HEK293 (cell line): ENCODE results near the gene CDCP1.

Source experiments
- AEBP2 ChIP-seq: fragments of 450-650 bp; formaldehyde crosslinking; IDR thresholded peaks from 2 replicates; pipeline ENCODE4 v1.5.1; 2016; ENCODE audit warnings: missing biosample characterization, missing genetic modification characterization, borderline replicate concordance
- ELK4 ChIP-seq: IDR thresholded peaks from 2 replicates; pipeline ENCODE4 v1.6.1; 2011; ENCODE audit warnings: mild to moderate bottlenecking, low read depth, low read length, borderline replicate concordance
- REST ChIP-seq: fragments of 450-650 bp; formaldehyde crosslinking; IDR thresholded peaks from 2 replicates; pipeline ENCODE4 v1.5.1; 2016; ENCODE audit warnings: missing biosample characterization, missing genetic modification characterization
- SCRT1 ChIP-seq: fragments of 450-650 bp; formaldehyde crosslinking; IDR thresholded peaks from 2 replicates; pipeline ENCODE4 v1.5.1; 2016; ENCODE audit warnings: missing biosample characterization, missing genetic modification characterization, borderline replicate concordance
- SCRT2 ChIP-seq: fragments of 450-650 bp; formaldehyde crosslinking; IDR thresholded peaks from 2 replicates; pipeline ENCODE4 v1.5.1; 2016; ENCODE audit warnings: missing biosample characterization, missing genetic modification characterization
- SP3 ChIP-seq: fragments of 450-650 bp; formaldehyde crosslinking; IDR thresholded peaks from 2 replicates; pipeline ENCODE4 v1.5.1; 2016; ENCODE audit warnings: missing biosample characterization, missing genetic modification characterization
- ZBTB21 ChIP-seq: fragments of 450-650 bp; formaldehyde crosslinking; IDR thresholded peaks from 2 replicates; pipeline ENCODE4 v1.5.1; 2017; ENCODE audit warnings: missing biosample characterization, missing genetic modification characterization
- ZBTB6 ChIP-seq: fragments of 450-650 bp; formaldehyde crosslinking; IDR thresholded peaks from 2 replicates; pipeline ENCODE4 v1.5.1; 2017; ENCODE audit warnings: missing biosample characterization, missing genetic modification characterization
- ZBTB8A ChIP-seq: fragments of 450-650 bp; formaldehyde crosslinking; IDR thresholded peaks from 2 replicates; pipeline ENCODE4 v1.5.1; 2016; ENCODE audit warnings: missing biosample characterization, missing genetic modification characterization
- ZEB2 ChIP-seq: fragments of 450-650 bp; formaldehyde crosslinking; IDR thresholded peaks from 2 replicates; pipeline ENCODE4 v1.5.1; 2016; ENCODE audit warnings: missing biosample characterization, missing genetic modification characterization
- ZFP69B ChIP-seq: fragments of 450-650 bp; formaldehyde crosslinking; IDR thresholded peaks from 2 replicates; pipeline ENCODE4 v1.5.1; 2016; ENCODE audit warnings: missing biosample characterization, missing genetic modification characterization
- ZIC2 ChIP-seq: fragments of 450-650 bp; formaldehyde crosslinking; IDR thresholded peaks from 2 replicates; pipeline ENCODE4 v1.5.1; 2016; ENCODE audit warnings: missing biosample characterization, missing genetic modification characterization
- ZNF214 ChIP-seq: fragments of 450-650 bp; formaldehyde crosslinking; IDR thresholded peaks from 2 replicates; pipeline ENCODE4 v1.5.1; 2017; ENCODE audit warnings: missing biosample characterization, mild to moderate bottlenecking, missing genetic modification characterization, borderline replicate concordance
- ZNF302 ChIP-seq: fragments of 450-650 bp; formaldehyde crosslinking; IDR thresholded peaks from 2 replicates; pipeline ENCODE4 v1.5.1; 2016; ENCODE audit warnings: missing biosample characterization, missing genetic modification characterization, low read depth
- ZNF398 ChIP-seq: fragments of 450-650 bp; formaldehyde crosslinking; IDR thresholded peaks from 2 replicates; pipeline ENCODE4 v1.5.1; 2017; ENCODE audit warnings: missing biosample characterization, missing genetic modification characterization
- ZNF404 ChIP-seq: fragments of 450-650 bp; formaldehyde crosslinking; IDR thresholded peaks from 2 replicates; pipeline ENCODE4 v1.5.1; 2017; ENCODE audit warnings: missing biosample characterization, missing genetic modification characterization
- ZNF416 ChIP-seq: fragments of 450-650 bp; formaldehyde crosslinking; IDR thresholded peaks from 2 replicates; pipeline ENCODE4 v1.5.1; 2016; ENCODE audit warnings: missing biosample characterization, missing genetic modification characterization
- ZNF449 ChIP-seq: fragments of 450-650 bp; formaldehyde crosslinking; IDR thresholded peaks from 2 replicates; pipeline ENCODE4 v1.5.1; 2017; ENCODE audit warnings: missing biosample characterization, mild to moderate bottlenecking, missing genetic modification characterization, moderate library complexity
- ZNF530 ChIP-seq: fragments of 450-650 bp; formaldehyde crosslinking; IDR thresholded peaks from 2 replicates; pipeline ENCODE4 v1.5.1; 2016; ENCODE audit warnings: low read depth, missing biosample characterization, missing genetic modification characterization
- ZNF544 ChIP-seq: fragments of 450-650 bp; formaldehyde crosslinking; IDR thresholded peaks from 2 replicates; pipeline ENCODE4 v1.5.0; 2017; ENCODE audit warnings: missing biosample characterization, missing genetic modification characterization
- ZNF555 ChIP-seq: fragments of 450-650 bp; formaldehyde crosslinking; conservative IDR thresholded peaks from 2 replicates; pipeline ENCODE4 v1.5.1; 2017; ENCODE audit warnings: missing biosample characterization, mild to moderate bottlenecking, missing genetic modification characterization, inconsistent platforms
- ZNF585B ChIP-seq: fragments of 450-650 bp; formaldehyde crosslinking; IDR thresholded peaks from 2 replicates; pipeline ENCODE4 v1.5.1; 2016; ENCODE audit warnings: missing biosample characterization, missing genetic modification characterization
- ZNF654 ChIP-seq: fragments of 450-650 bp; formaldehyde crosslinking; IDR thresholded peaks from 2 replicates; pipeline ENCODE4 v1.5.1; 2016; ENCODE audit warnings: low read depth, missing biosample characterization, missing genetic modification characterization
- ZNF677 ChIP-seq: fragments of 450-650 bp; IDR thresholded peaks from 2 replicates; pipeline ENCODE4 v1.5.0; 2018; ENCODE audit warnings: missing biosample characterization, mild to moderate bottlenecking, missing genetic modification characterization, moderate library complexity
- ZNF776 ChIP-seq: fragments of 450-650 bp; formaldehyde crosslinking; IDR thresholded peaks from 2 replicates; pipeline ENCODE4 v1.5.0; 2017; ENCODE audit warnings: missing biosample characterization, missing genetic modification characterization, borderline replicate concordance
- ZNF843 ChIP-seq: fragments of 450-650 bp; formaldehyde crosslinking; IDR thresholded peaks from 2 replicates; pipeline ENCODE4 v1.5.1; 2016; ENCODE audit warnings: missing biosample characterization, missing genetic modification characterization
- ZSCAN30 ChIP-seq: fragments of 450-650 bp; IDR thresholded peaks from 2 replicates; pipeline ENCODE4 v1.5.1; 2018; ENCODE audit warnings: missing biosample characterization, mild to moderate bottlenecking, missing genetic modification characterization, moderate library complexity
- ZSCAN4 ChIP-seq: fragments of 450-650 bp; formaldehyde crosslinking; IDR thresholded peaks from 2 replicates; pipeline ENCODE4 v1.5.1; 2017; ENCODE audit warnings: missing biosample characterization, missing genetic modification characterization

Gene CDCP1

GRCh38 chr3:45037720-45038455 is 108.3 kb downstream of the CDCP1 start (continued):
- TF ChIP-seq ZNF302 (no peak), ZSCAN30 (tag by site-specific recombination) (no peak; the same call in 1 of the 2 replicates), ZEB2 (no peak), ZSCAN4 (no peak), ZNF404 (no peak), ZIC2 (tag by site-specific recombination) (peak; percentile 31), SCRT2 (tag by site-specific recombination) (no peak), ZNF585B (tag by site-specific recombination) (no peak), ZNF555 (tag by site-specific recombination) (no peak), ZNF544 (tag by site-specific recombination) (no peak), SCRT1 (tag by site-specific recombination) (no peak; the same call in 1 of the 2 replicates), ZBTB8A (tag by site-specific recombination) (peak; percentile 44; the same call in 1 of the 2 replicates), AEBP2 (tag by site-specific recombination) (no peak), ZNF677 (no peak), ZNF843 (tag by site-specific recombination) (no peak), ZNF776 (tag by site-specific recombination) (no peak), ZBTB6 (tag by site-specific recombination) (no peak), ZNF449 (no peak), ZFP69B (no peak), ZBTB21 (tag by site-specific recombination) (no peak), SP3 (tag by site-specific recombination) (no peak), ZNF416 (tag by site-specific recombination) (no peak), ZNF530 (tag by site-specific recombination) (no peak), ZNF398 (tag by site-specific recombination) (no peak), REST (tag by site-specific recombination) (no peak), ELK4 (no peak), ZNF654 (tag by site-specific recombination) (peak; percentile 98), ZNF214 (tag by site-specific recombination) (no peak)
